Measurements from ENCODE around the gene DDX49.

GRCh38 chr19:18961767-18962620 is 42.5 kb downstream of the DDX49 start:
- no peak for TF ChIP-seq CTCF (IDR thresholded peaks at IDR 0.05)
- no peak for TF ChIP-seq POLR2AphosphoS5 (IDR thresholded peaks at IDR 0.05)
- no peak for TF ChIP-seq POLR2A (IDR thresholded peaks at IDR 0.05)
